ENCODE results near the gene HERC3.

The HERC3 gene

GRCh38 chr4:88747351-88747750 is 155.1 kb downstream of the HERC3 start:
- DNase-seq (ENCODE audit: low read depth in 2 of 2), result no peak

GRCh38 chr4:88750369-88750768 is 158.1 kb downstream of the HERC3 start:
- no peak for DNase-seq (ENCODE audit: low read depth in 2 of 2)

GRCh38 chr4:88751258-88752075 is 159.2 kb downstream of the HERC3 start:
- DNase-seq (ENCODE audit: low read depth in 2 of 2), result no peak

DNA sequence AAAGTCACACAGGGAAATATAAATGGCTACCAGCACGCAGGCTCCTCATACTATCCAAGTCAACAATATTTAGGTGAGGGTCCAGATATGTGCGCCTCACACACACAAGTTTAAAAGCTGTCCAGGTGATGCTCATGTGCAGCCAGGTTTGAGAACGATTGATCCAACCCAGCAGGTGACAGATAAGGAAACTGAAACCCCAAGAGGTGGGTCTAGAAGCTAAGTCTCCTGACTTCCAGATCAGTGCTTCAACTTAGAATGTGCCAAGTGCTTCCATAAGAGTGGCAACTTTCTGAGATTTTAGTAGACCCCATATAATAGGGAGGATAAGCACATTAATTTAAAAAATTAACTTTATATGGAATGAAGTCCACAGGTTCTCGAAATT is 159.8 kb downstream of the HERC3 start:
- no peak for DNase-seq (ENCODE audit: low read depth in 2 of 2)

- no peak for DNase-seq (ENCODE audit: low read depth in 2 of 2)
These were observed 160.5 kb downstream of the HERC3 start for GRCh38 chr4:88752754-88753153.

DNA sequence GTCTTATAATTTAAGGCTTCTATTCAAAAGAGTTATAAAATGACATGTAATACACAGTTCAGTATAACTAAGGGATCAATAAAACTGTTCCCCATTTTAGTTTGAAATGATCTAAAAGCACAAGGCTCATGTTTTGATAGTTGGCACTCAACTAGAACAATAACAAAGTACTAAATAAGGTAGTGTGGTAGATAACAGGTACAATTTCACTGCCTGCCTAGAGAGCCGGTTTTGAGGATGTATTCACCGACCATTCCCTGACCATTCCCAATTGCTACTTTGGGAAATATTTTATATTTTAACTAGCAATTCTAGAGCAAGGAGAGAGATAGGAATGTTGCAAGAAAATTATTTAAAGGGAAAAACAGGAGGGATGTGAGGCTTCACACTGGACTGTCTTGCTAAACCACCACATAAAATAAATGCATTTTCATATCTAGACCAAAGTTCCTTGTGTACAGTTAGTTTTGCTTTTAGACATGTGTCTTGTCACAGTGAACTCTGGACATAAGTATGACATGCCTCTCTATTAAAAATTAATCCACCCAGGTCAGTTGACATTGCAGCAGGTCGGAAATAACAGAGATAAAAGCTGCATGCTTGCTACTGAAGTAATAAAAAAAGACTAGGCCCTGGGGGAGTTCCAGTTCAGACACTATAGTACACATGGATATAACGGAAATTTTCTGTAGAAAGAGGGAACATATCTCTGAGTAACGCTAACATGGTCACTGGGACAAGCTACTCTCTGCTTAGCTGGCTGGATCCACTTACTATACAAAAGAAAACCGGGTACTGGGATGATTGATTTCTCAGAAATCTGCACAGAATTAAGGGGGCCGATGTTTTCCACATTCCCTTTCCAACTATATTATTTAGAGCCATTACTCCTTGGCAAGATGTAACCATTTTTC is 161.6 kb downstream of the HERC3 start:
- DNase-seq (ENCODE audit: low read depth in 2 of 2), result no peak

DNA sequence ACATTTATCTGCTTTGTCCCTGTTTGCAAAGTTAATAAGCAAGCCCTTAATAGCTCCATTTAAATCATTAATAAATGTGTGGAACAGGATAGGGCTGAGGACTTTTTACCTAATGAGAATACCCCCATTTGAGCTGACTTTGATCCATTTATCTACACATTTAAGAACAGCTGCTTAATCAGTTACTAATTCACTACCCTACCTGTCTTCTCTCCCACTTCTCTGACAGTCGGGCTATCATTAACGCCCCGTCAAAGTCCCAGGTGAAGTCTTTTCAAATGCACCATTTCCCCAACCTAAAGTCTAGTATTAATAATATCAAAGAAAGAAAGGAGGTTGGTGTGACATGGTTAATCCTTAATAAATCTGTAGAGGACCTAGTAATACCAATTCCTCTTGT is 162.5 kb downstream of the HERC3 start:
- DNase-seq (ENCODE audit: low read depth in 2 of 2), result no peak

DNA sequence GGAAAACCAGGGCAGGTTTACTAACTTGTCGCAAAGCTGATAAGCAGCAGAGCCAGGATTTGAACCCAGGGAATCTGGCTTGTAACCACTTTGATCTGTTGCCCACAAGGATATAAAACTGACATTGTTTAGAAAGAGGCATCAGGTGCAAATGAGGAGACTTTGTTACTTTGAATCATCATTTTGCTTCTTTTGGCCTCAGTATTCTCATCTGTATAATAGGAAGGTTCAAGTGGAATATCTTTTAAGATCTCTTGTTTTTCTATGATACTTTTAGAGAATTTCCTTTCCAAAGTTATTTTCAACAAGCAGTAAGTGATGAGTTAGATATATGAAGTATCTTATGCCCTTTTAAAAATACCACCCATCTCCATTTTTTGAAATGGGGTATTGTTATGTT is 163.2 kb downstream of the HERC3 start:
- no peak for DNase-seq (ENCODE audit: low read depth in 2 of 2)

- no peak for DNase-seq (ENCODE audit: low read depth in 2 of 2)
These were observed 163.9 kb downstream of the HERC3 start for GRCh38 chr4:88756149-88756548.

- no peak for DNase-seq (ENCODE audit: low read depth in 2 of 2)
These were observed 164.8 kb downstream of the HERC3 start for GRCh38 chr4:88757067-88757466.

GRCh38 chr4:88757776-88758175 is 165.5 kb downstream of the HERC3 start:
- no peak for DNase-seq (ENCODE audit: low read depth in 2 of 2)

All from stimulated activated CD8-positive, alpha-beta memory T cell treated with anti-CD3 and anti-CD28 coated beads, Interleukin-7, amount 100 ng/mL, for 4 hours (primary cell).